Ovary (tissue), 9 donors: ENCODE data around the gene RMC1. TPM values are rescaled to one million over a fixed set of nuclear protein-coding genes. Genes with fewer than 3 reads are reported as not detected.

Experiments used
- DNase-seq, 5 donors: peaks; one replicate each; pipeline ENCODE4 v3.0.0-alpha.2; 2019 to 2020
- H3K27ac ChIP-seq, 2 donors: fragments of 200-600 bp; one replicate each; pipeline versions ENCODE4 v1.5.1 to v1.8.0; 2019 to 2022
- H3K27me3 ChIP-seq: fragments of 200-600 bp; one replicate; pipeline ENCODE4 v1.8.0; 2022
- H3K36me3 ChIP-seq: fragments of 200-600 bp; sonication (generic); one replicate; pipeline ENCODE4 v1.5.1; 2019
- H3K4me1 ChIP-seq: one replicate; pipeline ENCODE4 v1.8.1; 2013; ENCODE audit warnings: mild to moderate bottlenecking, moderate library complexity; ENCODE audit not compliant: insufficient read depth
- H3K4me3 ChIP-seq: fragments of 200-600 bp; sonication (generic); one replicate; pipeline ENCODE4 v1.5.1; 2017
- H3K9me3 ChIP-seq, 2 donors: fragments of 200-600 bp in 1 of 2; sonication (generic) in 1 of 2; one replicate each; pipeline versions ENCODE4 v1.5.1 to v1.8.1; 2013 to 2019; ENCODE audit warnings: mild to moderate bottlenecking in 1 of 2, moderate library complexity in 1 of 2
- EP300 ChIP-seq: sonication (generic); formaldehyde crosslinking; IDR thresholded peaks from one replicate; pipeline ENCODE4 v1.6.1; 2017; ENCODE audit warnings: antibody characterized with exemption
- POLR2A ChIP-seq: fragments of 450-650 bp; IDR thresholded peaks from one replicate; pipeline ENCODE4 v1.6.1; 2017; ENCODE audit warnings: antibody characterized with exemption, mild to moderate bottlenecking, moderate library complexity
- WGBS, 3 donors: extraction: QIAGEN DNeasy Blood & Tissue Kit in 1 of 3; methylation state at CpG; one replicate each; pipeline versions ENCODE4 v1.1.5 to v1.1.7; 2013 to 2017; 5-methylcytosine and 5-hydroxymethylcytosine counted together
- intact Hi-C, 4 donors: fragments of 100-400 bp; cut with DNase I; formaldehyde crosslinking; loops; one replicate each; pipeline versions ENCODE4 v1.11.0 to v1.15.1; 2022 to 2023
- polyA plus RNA-seq, 2 donors: library from polyadenylated mRNA; stranded (reverse); fragments of 200-250 nt in 1 of 2; fragments of 350-450 nt in 1 of 2; fragmentation: Illumina TruSeq in 1 of 2; extraction: RNeasy Lipid Tissue Mini Kit (QIAGEN cat#74804) in 1 of 2; gene quantifications; one replicate each; pipeline ENCODE4 v1.2.3, GENCODE V29; 2013 to 2014
- total RNA-seq, 7 donors: library from RNA; depleted of rRNA in 2 of 7; stranded (reverse); fragments of >200 nt in 2 of 7; fragmentation: NEBNext Ultra II Directional in 3 of 7; extraction: Animal tissue kit (Norgen Biotek cat#: 25700) in 3 of 7; gene quantifications; one replicate each; pipeline versions ENCODE4 v1.1.0 to v1.2.4, GENCODE V29; 2016 to 2023
- TF ChIP-seq, protein P1 (sequence below), 3 donors: fragments of 450-650 bp in 2 of 3; fragments of 200-600 bp in 1 of 3; IDR thresholded peaks; one replicate each; pipeline versions ENCODE4 v1.5.1 to v1.8.0; 2016 to 2022; ENCODE audit warnings: antibody characterized with exemption in 3 of 3, mild to moderate bottlenecking in 1 of 3
- donor health status: DM: no; HTN: no; CAD: no; lungs with moderate emphysema.
- donor health status: DM: no; HTN: no; CAD: no.
- donor health status: Bipolar disorder and iron deficiency.
- donor health status: DM: yes; HTN: yes; CAD: no.
- donor health status: DM: no; HTN: no; CAD: no.
- donor health status: DM: yes; HTN: yes; CAD: no.

Gene RMC1
- total and polyA plus RNA-seq, 9 donors: 15.0 to 29.5 (median 22.1) TPM

DNA sequence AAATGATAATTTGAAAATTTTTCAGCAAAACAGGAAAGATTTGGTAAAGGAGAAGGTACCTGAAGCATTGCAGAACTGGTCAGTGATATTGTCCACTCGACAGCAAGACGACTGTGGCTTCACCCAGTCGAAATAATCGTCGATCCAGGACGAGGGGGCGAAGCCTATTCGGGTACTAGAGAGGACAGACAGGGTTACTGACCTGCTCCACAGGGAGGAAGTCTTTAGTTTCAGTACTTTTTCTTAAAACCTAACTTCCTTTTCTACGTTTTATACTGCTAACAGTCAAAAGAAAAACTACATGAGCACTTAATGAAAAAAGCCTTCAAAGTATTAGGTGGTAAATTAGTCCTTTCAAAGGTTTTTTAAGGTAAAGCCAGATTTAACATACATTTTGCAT lies 36.0 kb downstream of the RMC1 start:
- Histone ChIP-seq H3K9me3 (no peaks in the 10 kb centered on the region), H3K27ac (no peak overlapping the region), H3K4me3 (no peak overlapping the region), H3K27me3 (no peaks in the 10 kb centered on the region), H3K36me3 (no peaks in the 10 kb centered on the region), H3K4me1 (peaks cover 7% of the 10 kb centered on the region)
- WGBS, 3 donors: 69 to 75% (median 72%) methylated on average over 9 of the region's 9 CpGs
- DNase-seq: no peak
- TF ChIP-seq, protein P1, sequence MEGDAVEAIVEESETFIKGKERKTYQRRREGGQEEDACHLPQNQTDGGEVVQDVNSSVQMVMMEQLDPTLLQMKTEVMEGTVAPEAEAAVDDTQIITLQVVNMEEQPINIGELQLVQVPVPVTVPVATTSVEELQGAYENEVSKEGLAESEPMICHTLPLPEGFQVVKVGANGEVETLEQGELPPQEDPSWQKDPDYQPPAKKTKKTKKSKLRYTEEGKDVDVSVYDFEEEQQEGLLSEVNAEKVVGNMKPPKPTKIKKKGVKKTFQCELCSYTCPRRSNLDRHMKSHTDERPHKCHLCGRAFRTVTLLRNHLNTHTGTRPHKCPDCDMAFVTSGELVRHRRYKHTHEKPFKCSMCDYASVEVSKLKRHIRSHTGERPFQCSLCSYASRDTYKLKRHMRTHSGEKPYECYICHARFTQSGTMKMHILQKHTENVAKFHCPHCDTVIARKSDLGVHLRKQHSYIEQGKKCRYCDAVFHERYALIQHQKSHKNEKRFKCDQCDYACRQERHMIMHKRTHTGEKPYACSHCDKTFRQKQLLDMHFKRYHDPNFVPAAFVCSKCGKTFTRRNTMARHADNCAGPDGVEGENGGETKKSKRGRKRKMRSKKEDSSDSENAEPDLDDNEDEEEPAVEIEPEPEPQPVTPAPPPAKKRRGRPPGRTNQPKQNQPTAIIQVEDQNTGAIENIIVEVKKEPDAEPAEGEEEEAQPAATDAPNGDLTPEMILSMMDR (IDR thresholded peaks at IDR 0.05): no peak
- TF ChIP-seq EP300: no peak
- no peak for TF ChIP-seq POLR2A
- intact Hi-C loops: no loop called here

DNA sequence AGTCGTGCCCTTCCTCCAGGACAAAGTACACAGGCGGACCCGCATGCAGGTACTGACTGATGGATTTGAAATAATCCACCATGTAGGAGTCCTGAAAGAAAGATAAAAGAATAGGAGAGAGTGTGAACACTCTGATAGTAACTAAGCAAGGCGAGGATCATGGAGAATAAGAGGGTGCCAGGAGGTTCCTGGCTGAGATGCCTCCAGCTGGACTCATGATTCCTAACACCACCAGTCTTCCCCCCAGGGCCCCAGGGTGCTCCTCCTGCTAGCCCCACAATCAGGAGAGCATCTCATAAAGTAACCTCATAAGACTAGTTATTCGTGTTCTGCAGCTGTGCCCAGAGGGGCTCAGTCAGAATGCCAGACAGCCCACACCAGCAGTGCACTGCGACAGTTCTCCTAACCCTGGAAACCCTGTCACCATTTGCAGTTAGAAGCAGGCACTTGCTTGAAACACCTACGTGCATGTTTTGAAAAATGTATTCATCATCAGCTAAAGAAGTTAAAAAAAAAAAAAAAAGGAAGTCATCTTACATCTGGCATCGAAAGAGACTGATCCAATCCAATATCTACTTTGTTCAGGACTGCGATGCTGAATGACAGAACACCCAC lies 36.7 kb downstream of the RMC1 start:
- Histone ChIP-seq H3K9me3 (no peaks in the 10 kb centered on the region), H3K27me3 (no peaks in the 10 kb centered on the region), H3K27ac (no peak overlapping the region), H3K4me3 (no peak overlapping the region), H3K4me1 (peaks cover 7% of the 10 kb centered on the region), H3K36me3 (no peaks in the 10 kb centered on the region)
- TF ChIP-seq, protein P1 (IDR thresholded peaks at IDR 0.05): no peak
- TF ChIP-seq POLR2A: no peak
- no peak for TF ChIP-seq EP300
- intact Hi-C loops: no loop called here
- DNase-seq: no peak
- 61 to 71% (median 66%) methylated on average over 9 of the region's 9 CpGs for WGBS, 3 donors

DNA sequence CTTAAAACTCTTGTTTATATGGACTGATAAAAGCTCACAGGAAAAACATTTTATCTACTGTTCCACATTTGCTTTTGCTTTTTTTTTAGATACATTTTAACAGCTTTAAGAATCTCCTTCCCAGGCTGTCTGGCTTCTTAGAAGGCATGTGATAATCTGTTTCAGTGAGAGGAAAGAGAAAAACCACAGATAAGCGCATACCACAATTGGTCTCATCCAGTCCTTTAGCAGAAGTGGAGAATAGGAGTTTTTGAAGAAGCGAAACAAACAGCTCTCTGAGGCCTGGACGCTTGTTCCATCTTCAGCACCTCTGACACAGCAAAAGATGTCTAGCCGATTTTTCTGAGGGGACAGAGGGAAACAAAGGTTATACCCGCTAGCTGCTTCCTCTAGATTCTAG lies 37.6 kb downstream of the RMC1 start:
- H3K27ac ChIP-seq: peak overlapping the region in 1 of 2 donors; percentile 40
- H3K4me1 ChIP-seq: peaks cover 7% of the 10 kb centered on the region
- H3K9me3 ChIP-seq: no peaks in the 10 kb centered on the region
- no peak overlapping the region for H3K4me3 ChIP-seq
- 12 to 27% (median 16%) methylated on average over 5 of the region's 5 CpGs for WGBS, 3 donors
- no peak for DNase-seq
- H3K27me3 ChIP-seq: no peaks in the 10 kb centered on the region
- intact Hi-C loops: no loop called here
- no peaks in the 10 kb centered on the region for H3K36me3 ChIP-seq
- TF ChIP-seq, protein P1 (IDR thresholded peaks at IDR 0.05): no peak
- TF ChIP-seq POLR2A (no peak), EP300 (no peak)

DNA sequence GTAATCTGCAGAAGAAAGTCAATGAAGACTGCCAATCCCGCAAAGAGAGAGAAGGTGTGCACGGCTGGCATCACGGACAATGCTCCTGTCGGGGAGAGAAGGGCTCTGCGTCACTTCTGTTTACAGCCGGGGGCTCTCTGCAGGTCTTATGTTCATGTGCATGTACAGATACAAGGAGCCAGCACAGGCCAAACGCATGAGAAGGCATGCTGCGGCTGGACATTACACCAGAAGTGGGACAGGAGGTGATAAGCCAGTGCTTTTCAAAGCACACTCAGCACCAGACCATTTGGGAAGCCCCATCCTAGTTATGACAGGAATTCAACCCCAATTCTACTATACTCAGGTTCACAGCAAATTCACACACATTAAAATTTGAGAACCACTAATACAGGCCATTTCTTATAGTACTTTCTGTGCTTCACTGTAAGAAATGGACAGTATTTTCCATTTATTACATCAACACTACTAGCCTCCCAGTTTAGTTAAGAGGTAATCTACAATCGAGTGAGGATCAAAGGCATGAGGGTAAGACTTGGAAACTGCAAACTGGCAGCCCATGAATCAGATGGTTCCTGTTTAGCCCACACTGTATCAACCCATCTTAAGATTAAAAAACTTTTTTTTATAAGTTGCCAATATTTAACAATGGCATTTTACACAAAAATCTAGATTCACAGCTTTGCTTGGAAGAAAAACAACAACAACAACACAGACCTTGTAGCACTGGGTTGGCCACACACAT lies 38.2 kb downstream of the RMC1 start:
- Histone ChIP-seq H3K36me3 (no peaks in the 10 kb centered on the region), H3K4me1 (peaks cover 7% of the 10 kb centered on the region), H3K4me3 (no peak overlapping the region), H3K27ac (peak overlapping the region in 1 of 2 donors; percentile 40), H3K27me3 (no peaks in the 10 kb centered on the region), H3K9me3 (no peaks in the 10 kb centered on the region)
- intact Hi-C loops: no loop called here
- TF ChIP-seq POLR2A (no peak), EP300 (no peak)
- TF ChIP-seq, protein P1 (IDR thresholded peaks at IDR 0.05): no peak
- no peak for DNase-seq
- 37 to 59% (median 43%) methylated on average over 9 of the region's 9 CpGs for WGBS, 3 donors
